ENCODE data around the gene MTAP. TPM values are rescaled to one million over a fixed set of nuclear protein-coding genes. Genes with fewer than 3 reads are reported as not detected.

MTAP gene
- total RNA-seq, 1 experiment from 2014 or later, result 84.3 TPM

GRCh38 chr9:21933281-21933680 lies 130.8 kb downstream of the MTAP start:
- peaks cover 4% of the 10 kb centered on the region; the same call in 1 of the 2 replicates for H3K27me3 Mint-ChIP-seq (ENCODE audit: low read depth)
- peaks cover 46% of the 10 kb centered on the region for H3K4me1 Mint-ChIP-seq
- TF ChIP-seq E2F5 (CRISPR knock-in tag; IDR thresholded peaks at IDR 0.05) (no peak), RELA (CRISPR knock-in tag; IDR thresholded peaks at IDR 0.05; ENCODE audit: borderline replicate concordance) (no peak), ZNF532 (CRISPR knock-in tag; IDR thresholded peaks at IDR 0.05; ENCODE audit: borderline replicate concordance) (no peak), NR1H2 (CRISPR knock-in tag; IDR thresholded peaks at IDR 0.05) (no peak), ZNF416 (CRISPR knock-in tag; IDR thresholded peaks at IDR 0.05) (no peak), KAT7 (CRISPR knock-in tag; IDR thresholded peaks at IDR 0.05; ENCODE audit: borderline replicate concordance) (no peak), ZNF396 (CRISPR knock-in tag; IDR thresholded peaks at IDR 0.05; ENCODE audit: borderline replicate concordance) (no peak), ZMAT4 (CRISPR knock-in tag; IDR thresholded peaks at IDR 0.05) (no peak), AR (CRISPR knock-in tag; IDR thresholded peaks at IDR 0.05) (no peak), STAT6 (CRISPR knock-in tag; conservative IDR thresholded peaks at IDR 0.05; ENCODE audit: low read depth) (no peak)
- TF ChIP-seq, protein P1, sequence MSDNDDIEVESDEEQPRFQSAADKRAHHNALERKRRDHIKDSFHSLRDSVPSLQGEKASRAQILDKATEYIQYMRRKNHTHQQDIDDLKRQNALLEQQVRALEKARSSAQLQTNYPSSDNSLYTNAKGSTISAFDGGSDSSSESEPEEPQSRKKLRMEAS (CRISPR knock-in tag; IDR thresholded peaks at IDR 0.05), result no peak
- TF ChIP-seq, protein P2, sequence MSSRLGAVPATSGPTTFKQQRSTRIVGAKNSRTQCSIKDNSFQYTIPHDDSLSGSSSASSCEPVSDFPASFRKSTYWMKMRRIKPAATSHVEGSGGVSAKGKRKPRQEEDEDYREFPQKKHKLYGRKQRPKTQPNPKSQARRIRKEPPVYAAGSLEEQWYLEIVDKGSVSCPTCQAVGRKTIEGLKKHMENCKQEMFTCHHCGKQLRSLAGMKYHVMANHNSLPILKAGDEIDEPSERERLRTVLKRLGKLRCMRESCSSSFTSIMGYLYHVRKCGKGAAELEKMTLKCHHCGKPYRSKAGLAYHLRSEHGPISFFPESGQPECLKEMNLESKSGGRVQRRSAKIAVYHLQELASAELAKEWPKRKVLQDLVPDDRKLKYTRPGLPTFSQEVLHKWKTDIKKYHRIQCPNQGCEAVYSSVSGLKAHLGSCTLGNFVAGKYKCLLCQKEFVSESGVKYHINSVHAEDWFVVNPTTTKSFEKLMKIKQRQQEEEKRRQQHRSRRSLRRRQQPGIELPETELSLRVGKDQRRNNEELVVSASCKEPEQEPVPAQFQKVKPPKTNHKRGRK (CRISPR knock-in tag; IDR thresholded peaks at IDR 0.05; ENCODE audit: borderline replicate concordance), result no peak
- TF ChIP-seq, protein P3, sequence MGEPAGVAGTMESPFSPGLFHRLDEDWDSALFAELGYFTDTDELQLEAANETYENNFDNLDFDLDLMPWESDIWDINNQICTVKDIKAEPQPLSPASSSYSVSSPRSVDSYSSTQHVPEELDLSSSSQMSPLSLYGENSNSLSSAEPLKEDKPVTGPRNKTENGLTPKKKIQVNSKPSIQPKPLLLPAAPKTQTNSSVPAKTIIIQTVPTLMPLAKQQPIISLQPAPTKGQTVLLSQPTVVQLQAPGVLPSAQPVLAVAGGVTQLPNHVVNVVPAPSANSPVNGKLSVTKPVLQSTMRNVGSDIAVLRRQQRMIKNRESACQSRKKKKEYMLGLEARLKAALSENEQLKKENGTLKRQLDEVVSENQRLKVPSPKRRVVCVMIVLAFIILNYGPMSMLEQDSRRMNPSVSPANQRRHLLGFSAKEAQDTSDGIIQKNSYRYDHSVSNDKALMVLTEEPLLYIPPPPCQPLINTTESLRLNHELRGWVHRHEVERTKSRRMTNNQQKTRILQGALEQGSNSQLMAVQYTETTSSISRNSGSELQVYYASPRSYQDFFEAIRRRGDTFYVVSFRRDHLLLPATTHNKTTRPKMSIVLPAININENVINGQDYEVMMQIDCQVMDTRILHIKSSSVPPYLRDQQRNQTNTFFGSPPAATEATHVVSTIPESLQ (CRISPR knock-in tag; IDR thresholded peaks at IDR 0.05), result no peak
- H3K4me3 Mint-ChIP-seq, result no peak overlapping the region
- CTCF ChIA-PET, result interaction anchor here (0.8 to 1.8 kb wide), 5 partner anchors 28 to 311 kb away, joined by 3 to 7 read pairs (median 4); partner anchors contain the start of gene CDKN2B
- ATAC-seq (peak; percentile 80), DNase-seq (ENCODE audit: low spot score) (no peak)
- H3K36me3 Mint-ChIP-seq, result peaks cover 13% of the 10 kb centered on the region
- POLR2A ChIA-PET, result no interaction called here
- peak overlapping the region; percentile 72 for H3K27ac Mint-ChIP-seq
- peaks cover 10% of the 10 kb centered on the region for H3K9me3 Mint-ChIP-seq
